Neural cell (in vitro differentiated cells): Measurements from ENCODE around the gene MIA2. TPM values are rescaled to one million over a fixed set of nuclear protein-coding genes. Genes with fewer than 3 reads are reported as not detected.
A peak's percentile ranks its signal among the peaks of the same experiment; 100 is the strongest.

Experiments
- H2AFZ ChIP-seq: fragments of 200-600, 300-800 bp; sonication (generic), shearing (Covaris generic); 2 replicates; pipeline ENCODE4 v1.6.0; 2014; ENCODE audit warnings: low read depth, mild to moderate bottlenecking, antibody characterized with exemption, low read length, moderate library complexity
- H3F3A ChIP-seq: fragments of 200-600 bp; shearing (Covaris generic); 2 replicates; pipeline ENCODE4 v1.6.1; 2016; ENCODE audit warnings: mild to moderate bottlenecking, moderate library complexity, mixed read lengths, antibody characterized with exemption, low read length; ENCODE audit not compliant: insufficient read depth, poor library complexity, severe bottlenecking
- H3K27ac ChIP-seq: fragments of 200-600, 300-800 bp; sonication (generic), shearing (Covaris generic); 2 replicates; pipeline ENCODE4 v1.5.1; 2014; ENCODE audit warnings: mild to moderate bottlenecking, low read length, moderate library complexity
- H3K27me3 ChIP-seq: fragments of 300-800, 200-600 bp; sonication (generic), shearing (Covaris generic); 2 replicates; pipeline ENCODE4 v1.6.0; 2014; ENCODE audit warnings: mild to moderate bottlenecking, low read depth, low read length, moderate library complexity; ENCODE audit not compliant: insufficient read depth
- H3K36me3 ChIP-seq: fragments of 300-800, 200-600 bp; sonication (generic), shearing (Covaris generic); 2 replicates; pipeline ENCODE4 v1.5.1; 2014; ENCODE audit warnings: mild to moderate bottlenecking, antibody characterized with exemption, low read length, moderate library complexity; ENCODE audit not compliant: insufficient read depth
- H3K4me2 ChIP-seq: fragments of 300-800, 200-600 bp; sonication (generic), shearing (Covaris generic); 2 replicates; pipeline ENCODE4 v1.6.0; 2014; ENCODE audit warnings: mild to moderate bottlenecking, low read length
- H3K4me3 ChIP-seq: fragments of 300-800, 200-600 bp; sonication (generic), shearing (Covaris generic); 2 replicates; pipeline ENCODE4 v1.5.1; 2014; ENCODE audit warnings: mild to moderate bottlenecking, low read length, moderate library complexity
- H3K79me2 ChIP-seq: fragments of 200-600 bp; shearing (Covaris generic); replicated peaks from 2 replicates; pipeline ENCODE4 v1.6.0; 2014; ENCODE audit warnings: mild to moderate bottlenecking, low read length, moderate library complexity; ENCODE audit not compliant: insufficient read depth
- H3K9ac ChIP-seq: fragments of 300-800, 200-600 bp; sonication (generic), shearing (Covaris generic); 2 replicates; pipeline ENCODE4 v1.6.1; 2016; ENCODE audit warnings: mild to moderate bottlenecking, low read length, mixed read lengths
- H3K9me2 ChIP-seq: fragments of 200-600 bp; shearing (Covaris generic); 2 replicates; pipeline ENCODE4 v1.6.1; 2016; ENCODE audit warnings: mild to moderate bottlenecking, low read length, mixed read lengths; ENCODE audit not compliant: insufficient read depth
- H3K9me3 ChIP-seq: fragments of 200-600, 300-800 bp; sonication (generic), shearing (Covaris generic); 2 replicates; pipeline ENCODE4 v1.6.1; 2016; ENCODE audit warnings: mild to moderate bottlenecking, mixed run types, low read length, moderate library complexity, mixed read lengths
- H4K20me1 ChIP-seq: fragments of 200-600 bp; shearing (Covaris generic); 2 replicates; pipeline ENCODE4 v1.6.1; 2016; ENCODE audit warnings: mild to moderate bottlenecking, mixed run types; ENCODE audit not compliant: insufficient read depth
- EP300 ChIP-seq: fragments of 450-650 bp; conservative IDR thresholded peaks from 2 replicates; pipeline ENCODE4 v1.6.1; 2014; ENCODE audit warnings: antibody characterized with exemption, mild to moderate bottlenecking, moderate library complexity; ENCODE audit not compliant: poor library complexity, severe bottlenecking
- EZH2 ChIP-seq: fragments of 200-600, 300-800 bp; shearing (Covaris generic), sonication (generic); IDR thresholded peaks from 2 replicates; pipeline ENCODE4 v1.6.1; 2014; ENCODE audit warnings: antibody characterized with exemption, low read length, borderline replicate concordance, mild to moderate bottlenecking; ENCODE audit not compliant: insufficient read depth, poor library complexity, severe bottlenecking
- MXI1 ChIP-seq: fragments of 450-650 bp; conservative IDR thresholded peaks from 2 replicates; pipeline ENCODE4 v1.6.1; 2014; ENCODE audit warnings: antibody characterized with exemption, mild to moderate bottlenecking; ENCODE audit not compliant: poor library complexity, severe bottlenecking
- POLR2AphosphoS5 ChIP-seq: IDR thresholded peaks from 2 replicates; pipeline ENCODE4 v1.6.1; 2012
- RAD21 ChIP-seq: fragments of 450-650 bp; conservative IDR thresholded peaks from 2 replicates; pipeline ENCODE4 v1.6.1; 2014; ENCODE audit warnings: antibody characterized with exemption, mild to moderate bottlenecking, moderate library complexity
- SMC3 ChIP-seq: fragments of 450-650 bp; conservative IDR thresholded peaks from 2 replicates; pipeline ENCODE4 v1.6.1; 2014; ENCODE audit warnings: antibody characterized with exemption, mild to moderate bottlenecking, moderate library complexity; ENCODE audit not compliant: poor library complexity
- TAF1 ChIP-seq: IDR thresholded peaks from 2 replicates; pipeline ENCODE4 v1.6.1; 2012; ENCODE audit warnings: low read depth
- polyA plus RNA-seq: library from polyadenylated mRNA; depleted of rRNA; stranded (reverse); fragments of >200 nt; gene quantifications from 2 replicates; pipeline ENCODE4 v1.2.3, GENCODE V29; 2014
- TF ChIP-seq, protein P1 (sequence below): fragments of 450-650 bp; IDR thresholded peaks from 2 replicates; pipeline ENCODE4 v1.5.1; 2014; ENCODE audit warnings: antibody characterized with exemption, mild to moderate bottlenecking, moderate library complexity; ENCODE audit not compliant: poor library complexity, severe bottlenecking
- TF ChIP-seq, protein P2 (sequence below): IDR thresholded peaks from 2 replicates; pipeline ENCODE4 v1.6.1; 2012; ENCODE audit warnings: borderline replicate concordance

The MIA2 gene
- polyA plus RNA-seq, 1 donor from 2014 or later: 17.7 TPM

DNA sequence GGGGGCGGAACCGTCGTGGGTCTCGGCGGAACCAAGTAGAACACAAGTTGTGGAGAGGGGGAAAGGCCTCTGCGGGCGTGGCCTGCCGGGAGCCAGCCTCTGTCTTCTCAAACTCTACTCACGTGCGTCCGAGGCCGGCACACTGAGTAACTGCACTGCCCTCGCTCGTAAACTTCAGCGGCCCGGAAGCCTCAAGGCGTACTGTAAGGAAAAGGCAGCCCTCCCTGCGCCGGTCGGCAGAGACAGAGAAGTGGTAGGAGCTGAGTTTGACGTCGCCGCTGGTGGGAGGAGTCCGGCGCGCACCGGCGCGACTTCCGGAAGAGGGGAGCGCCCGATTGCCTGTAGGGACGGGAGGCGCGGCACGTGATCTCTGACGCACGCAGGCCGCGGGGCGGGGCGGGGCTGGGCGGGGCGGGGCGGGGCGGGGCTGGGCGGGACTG lies 198.5 kb downstream of the MIA2 start, which contains the start of gene FBXO33:
Gene FBXO33, minus strand, starts transcription at position 255 of the 440 bp plus-strand sequence. CDS start 271 bp downstream, outside the sequence.
- peaks cover 8% of the 10 kb centered on the region for H4K20me1 ChIP-seq
- TF ChIP-seq EP300 (peak; percentile 69), TAF1 (peak; percentile 74), MXI1 (peak; percentile 5)
- TF ChIP-seq, protein P1, sequence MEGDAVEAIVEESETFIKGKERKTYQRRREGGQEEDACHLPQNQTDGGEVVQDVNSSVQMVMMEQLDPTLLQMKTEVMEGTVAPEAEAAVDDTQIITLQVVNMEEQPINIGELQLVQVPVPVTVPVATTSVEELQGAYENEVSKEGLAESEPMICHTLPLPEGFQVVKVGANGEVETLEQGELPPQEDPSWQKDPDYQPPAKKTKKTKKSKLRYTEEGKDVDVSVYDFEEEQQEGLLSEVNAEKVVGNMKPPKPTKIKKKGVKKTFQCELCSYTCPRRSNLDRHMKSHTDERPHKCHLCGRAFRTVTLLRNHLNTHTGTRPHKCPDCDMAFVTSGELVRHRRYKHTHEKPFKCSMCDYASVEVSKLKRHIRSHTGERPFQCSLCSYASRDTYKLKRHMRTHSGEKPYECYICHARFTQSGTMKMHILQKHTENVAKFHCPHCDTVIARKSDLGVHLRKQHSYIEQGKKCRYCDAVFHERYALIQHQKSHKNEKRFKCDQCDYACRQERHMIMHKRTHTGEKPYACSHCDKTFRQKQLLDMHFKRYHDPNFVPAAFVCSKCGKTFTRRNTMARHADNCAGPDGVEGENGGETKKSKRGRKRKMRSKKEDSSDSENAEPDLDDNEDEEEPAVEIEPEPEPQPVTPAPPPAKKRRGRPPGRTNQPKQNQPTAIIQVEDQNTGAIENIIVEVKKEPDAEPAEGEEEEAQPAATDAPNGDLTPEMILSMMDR: no peak
- H3K36me3 ChIP-seq: no peaks in the 10 kb centered on the region
- H3K27me3 ChIP-seq: no peaks in the 10 kb centered on the region
- H3K9ac ChIP-seq: peak within 1 kb of the TSS; percentile 87
- peak within 1 kb of the TSS; percentile 91 for H2AFZ ChIP-seq
- peak within 1 kb of the TSS; percentile 79 for H3K4me3 ChIP-seq
- no peaks in the 10 kb centered on the region for H3K9me3 ChIP-seq
- H3K27ac ChIP-seq: peak within 1 kb of the TSS; percentile 95
- H3K4me2 ChIP-seq: peak within 1 kb of the TSS; percentile 98
- no peaks in the 10 kb centered on the region for H3K9me2 ChIP-seq
- peaks cover 5% of the 10 kb centered on the region for H3F3A ChIP-seq
- H3K79me2 ChIP-seq: peaks cover 44% of the 10 kb centered on the region

DNA sequence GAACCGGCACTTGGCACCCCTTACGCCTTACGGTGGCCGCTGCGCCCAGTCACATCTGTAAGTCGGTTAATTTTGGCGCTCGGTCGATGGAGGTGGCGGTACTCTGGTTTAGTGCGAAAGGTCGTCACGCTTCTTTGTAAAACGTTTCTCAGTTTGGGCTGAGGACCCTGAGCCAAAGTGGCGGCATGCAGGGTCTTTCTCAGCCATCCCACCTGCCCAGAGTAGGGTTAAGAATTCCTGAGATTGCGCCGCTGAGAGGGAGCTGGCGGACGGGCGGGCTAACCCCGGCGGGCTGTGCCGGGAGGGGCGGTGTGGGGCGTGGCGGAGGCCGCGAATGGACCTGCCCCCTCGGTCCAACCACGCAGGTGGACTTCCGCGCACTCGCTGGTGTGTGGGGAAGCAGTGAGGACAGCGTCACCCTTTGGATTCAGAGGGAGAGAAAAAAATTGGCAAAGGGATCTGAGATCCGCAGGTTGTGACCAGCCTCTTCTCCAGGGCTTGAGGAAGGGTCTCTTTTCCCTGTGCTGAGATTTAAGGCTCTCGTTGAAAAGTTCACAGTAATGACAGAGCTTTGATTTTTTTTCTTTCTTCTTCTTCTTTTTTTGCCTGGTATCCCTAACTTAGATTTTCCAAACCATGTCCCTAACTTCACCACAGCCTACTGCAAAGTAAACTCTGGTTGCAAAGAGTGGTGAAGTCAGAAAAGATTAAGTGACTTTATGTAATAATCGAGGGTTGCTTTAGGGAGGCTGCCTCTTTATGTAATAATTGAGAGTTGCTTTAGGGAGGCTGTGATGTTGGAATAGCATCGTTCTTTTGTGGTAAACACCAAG lies 199.1 kb downstream of the MIA2 start:
- Histone ChIP-seq H2AFZ (peak overlapping the region; percentile 65), H3K9ac (peak overlapping the region; percentile 81), H3K4me2 (peak overlapping the region; percentile 98), H3K36me3 (no peaks in the 10 kb centered on the region), H3K27ac (peak overlapping the region; percentile 86), H3K9me2 (no peaks in the 10 kb centered on the region), H3F3A (peaks cover 5% of the 10 kb centered on the region), H3K9me3 (no peaks in the 10 kb centered on the region), H4K20me1 (peaks cover 8% of the 10 kb centered on the region), H3K27me3 (no peaks in the 10 kb centered on the region), H3K79me2 (peaks cover 37% of the 10 kb centered on the region), H3K4me3 (peak overlapping the region; percentile 79)
- TF ChIP-seq, protein P2, sequence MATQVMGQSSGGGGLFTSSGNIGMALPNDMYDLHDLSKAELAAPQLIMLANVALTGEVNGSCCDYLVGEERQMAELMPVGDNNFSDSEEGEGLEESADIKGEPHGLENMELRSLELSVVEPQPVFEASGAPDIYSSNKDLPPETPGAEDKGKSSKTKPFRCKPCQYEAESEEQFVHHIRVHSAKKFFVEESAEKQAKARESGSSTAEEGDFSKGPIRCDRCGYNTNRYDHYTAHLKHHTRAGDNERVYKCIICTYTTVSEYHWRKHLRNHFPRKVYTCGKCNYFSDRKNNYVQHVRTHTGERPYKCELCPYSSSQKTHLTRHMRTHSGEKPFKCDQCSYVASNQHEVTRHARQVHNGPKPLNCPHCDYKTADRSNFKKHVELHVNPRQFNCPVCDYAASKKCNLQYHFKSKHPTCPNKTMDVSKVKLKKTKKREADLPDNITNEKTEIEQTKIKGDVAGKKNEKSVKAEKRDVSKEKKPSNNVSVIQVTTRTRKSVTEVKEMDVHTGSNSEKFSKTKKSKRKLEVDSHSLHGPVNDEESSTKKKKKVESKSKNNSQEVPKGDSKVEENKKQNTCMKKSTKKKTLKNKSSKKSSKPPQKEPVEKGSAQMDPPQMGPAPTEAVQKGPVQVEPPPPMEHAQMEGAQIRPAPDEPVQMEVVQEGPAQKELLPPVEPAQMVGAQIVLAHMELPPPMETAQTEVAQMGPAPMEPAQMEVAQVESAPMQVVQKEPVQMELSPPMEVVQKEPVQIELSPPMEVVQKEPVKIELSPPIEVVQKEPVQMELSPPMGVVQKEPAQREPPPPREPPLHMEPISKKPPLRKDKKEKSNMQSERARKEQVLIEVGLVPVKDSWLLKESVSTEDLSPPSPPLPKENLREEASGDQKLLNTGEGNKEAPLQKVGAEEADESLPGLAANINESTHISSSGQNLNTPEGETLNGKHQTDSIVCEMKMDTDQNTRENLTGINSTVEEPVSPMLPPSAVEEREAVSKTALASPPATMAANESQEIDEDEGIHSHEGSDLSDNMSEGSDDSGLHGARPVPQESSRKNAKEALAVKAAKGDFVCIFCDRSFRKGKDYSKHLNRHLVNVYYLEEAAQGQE: peak; percentile 33
- no peak for TF ChIP-seq EZH2
- peak; percentile 54 for TF ChIP-seq RAD21
- TF ChIP-seq SMC3: peak; percentile 60
- no peak for TF ChIP-seq TAF1
- TF ChIP-seq MXI1: peak; percentile 59
- no peak for TF ChIP-seq EP300
- TF ChIP-seq POLR2AphosphoS5: peak; percentile 65
- TF ChIP-seq, protein P1: peak; percentile 55
